T-helper 1 cell treated with Interleukin-12 subunit alpha and Interleukin-12 subunit beta and Interleukin-4 antibody, amounts not matched to agents 30 μg/mL and 1 μg/mL, for 36 hours (primary cell): ENCODE data around the gene DCP2.

ENCODE experiments used
- H3K27ac Mint-ChIP-seq: one replicate; pipeline ENCODE4 v1.8.0; 2021; ENCODE audit warnings: mild to moderate bottlenecking, mixed read lengths
- H3K27me3 Mint-ChIP-seq: one replicate; pipeline ENCODE4 v1.8.0; 2021; ENCODE audit warnings: low read depth, mixed read lengths
- H3K36me3 Mint-ChIP-seq: one replicate; pipeline ENCODE4 v1.8.0; 2021; ENCODE audit warnings: low read depth, mixed read lengths
- H3K4me1 Mint-ChIP-seq: one replicate; pipeline ENCODE4 v1.8.0; 2021; ENCODE audit warnings: low read depth, mixed read lengths
- H3K4me3 Mint-ChIP-seq: one replicate; pipeline ENCODE4 v1.8.0; 2021; ENCODE audit warnings: mild to moderate bottlenecking, moderate library complexity, mixed read lengths
- H3K9me3 Mint-ChIP-seq: one replicate; pipeline ENCODE4 v1.8.0; 2021; ENCODE audit warnings: mixed read lengths

Gene DCP2

GRCh38 chr5:112976432-112977309, at the start of gene DCP2:
DCP2 (plus strand) TSS chr5:112976798; CDS start chr5:112976934, 136 bp downstream.
- H3K4me3 Mint-ChIP-seq: peak within 1 kb of the TSS; percentile 99
- peak within 1 kb of the TSS; percentile 98 for H3K27ac Mint-ChIP-seq
- no peaks in the 10 kb centered on the region for H3K27me3 Mint-ChIP-seq
- H3K9me3 Mint-ChIP-seq: no peaks in the 10 kb centered on the region
- peaks cover 27% of the 10 kb centered on the region for H3K4me1 Mint-ChIP-seq
- H3K36me3 Mint-ChIP-seq: peaks cover 8% of the 10 kb centered on the region

- no peaks in the 10 kb centered on the region for H3K27me3 Mint-ChIP-seq
- H3K36me3 Mint-ChIP-seq: peaks cover 2% of the 10 kb centered on the region
- peaks cover 38% of the 10 kb centered on the region for H3K4me1 Mint-ChIP-seq
- H3K9me3 Mint-ChIP-seq: peaks cover 7% of the 10 kb centered on the region
- H3K4me3 Mint-ChIP-seq: peak overlapping the region; percentile 49
- peak overlapping the region; percentile 64 for H3K27ac Mint-ChIP-seq
These were observed 47.1 kb upstream of the DCP2 start for GRCh38 chr5:112929336-112930081.

GRCh38 chr5:112930082-112930344, 46.6 kb upstream of the DCP2 start:
- Mint-ChIP-seq H3K4me3 (peak overlapping the region; percentile 49), H3K9me3 (peaks cover 9% of the 10 kb centered on the region), H3K4me1 (peaks cover 39% of the 10 kb centered on the region), H3K27me3 (no peaks in the 10 kb centered on the region), H3K36me3 (peaks cover 2% of the 10 kb centered on the region), H3K27ac (peak overlapping the region; percentile 39)

- peaks cover 2% of the 10 kb centered on the region for H3K36me3 Mint-ChIP-seq
- no peak overlapping the region for H3K4me3 Mint-ChIP-seq
- H3K4me1 Mint-ChIP-seq: peaks cover 39% of the 10 kb centered on the region
- H3K27me3 Mint-ChIP-seq: no peaks in the 10 kb centered on the region
- peaks cover 9% of the 10 kb centered on the region for H3K9me3 Mint-ChIP-seq
- no peak overlapping the region for H3K27ac Mint-ChIP-seq
These were observed 45.1 kb upstream of the DCP2 start for GRCh38 chr5:112931473-112931872.

- Mint-ChIP-seq H3K27me3 (no peaks in the 10 kb centered on the region), H3K36me3 (no peaks in the 10 kb centered on the region), H3K27ac (no peak overlapping the region), H3K4me1 (peaks cover 31% of the 10 kb centered on the region), H3K4me3 (no peak overlapping the region), H3K9me3 (peaks cover 9% of the 10 kb centered on the region)
These were observed 43.5 kb upstream of the DCP2 start for GRCh38 chr5:112933105-112933504.

- peaks cover 24% of the 10 kb centered on the region for H3K4me1 Mint-ChIP-seq
- H3K9me3 Mint-ChIP-seq: peaks cover 9% of the 10 kb centered on the region
- H3K4me3 Mint-ChIP-seq: no peak overlapping the region
- H3K27ac Mint-ChIP-seq: no peak overlapping the region
- H3K36me3 Mint-ChIP-seq: no peaks in the 10 kb centered on the region
- H3K27me3 Mint-ChIP-seq: no peaks in the 10 kb centered on the region
These were observed 42.8 kb upstream of the DCP2 start for GRCh38 chr5:112933651-112934365.

GRCh38 chr5:112934366-112934663, 42.3 kb upstream of the DCP2 start:
- no peak overlapping the region for H3K27ac Mint-ChIP-seq
- no peaks in the 10 kb centered on the region for H3K36me3 Mint-ChIP-seq
- H3K9me3 Mint-ChIP-seq: peaks cover 9% of the 10 kb centered on the region

GRCh38 chr5:112935675-112936074, 40.9 kb upstream of the DCP2 start:
- Mint-ChIP-seq H3K9me3 (peaks cover 9% of the 10 kb centered on the region), H3K36me3 (no peaks in the 10 kb centered on the region), H3K27ac (no peak overlapping the region), H3K27me3 (no peaks in the 10 kb centered on the region), H3K4me1 (peaks cover 11% of the 10 kb centered on the region), H3K4me3 (no peak overlapping the region)

More at GRCh38 chr5:112934366-112934663, 42.3 kb upstream of the DCP2 start:
- Mint-ChIP-seq H3K4me1 (peaks cover 20% of the 10 kb centered on the region), H3K4me3 (no peak overlapping the region), H3K27me3 (no peaks in the 10 kb centered on the region)

- Mint-ChIP-seq H3K27me3 (peaks cover 4% of the 10 kb centered on the region), H3K4me1 (peaks cover 2% of the 10 kb centered on the region), H3K9me3 (peaks cover 9% of the 10 kb centered on the region), H3K4me3 (no peak overlapping the region), H3K27ac (no peak overlapping the region), H3K36me3 (no peaks in the 10 kb centered on the region)
These were observed 38.3 kb upstream of the DCP2 start for GRCh38 chr5:112938286-112938685.

- H3K36me3 Mint-ChIP-seq: no peaks in the 10 kb centered on the region
- no peak overlapping the region for H3K27ac Mint-ChIP-seq
- no peaks in the 10 kb centered on the region for H3K9me3 Mint-ChIP-seq
- H3K27me3 Mint-ChIP-seq: peaks cover 9% of the 10 kb centered on the region
- no peak overlapping the region for H3K4me3 Mint-ChIP-seq
- no peaks in the 10 kb centered on the region for H3K4me1 Mint-ChIP-seq
These were observed 35.9 kb upstream of the DCP2 start for GRCh38 chr5:112940670-112941069.

- H3K36me3 Mint-ChIP-seq: no peaks in the 10 kb centered on the region
- peaks cover 11% of the 10 kb centered on the region for H3K4me1 Mint-ChIP-seq
- H3K27ac Mint-ChIP-seq: no peak overlapping the region
- H3K4me3 Mint-ChIP-seq: no peak overlapping the region
- no peaks in the 10 kb centered on the region for H3K9me3 Mint-ChIP-seq
- peaks cover 13% of the 10 kb centered on the region for H3K27me3 Mint-ChIP-seq
These were observed 28.1 kb upstream of the DCP2 start for GRCh38 chr5:112948458-112948857.

- Mint-ChIP-seq H3K9me3 (no peaks in the 10 kb centered on the region), H3K36me3 (no peaks in the 10 kb centered on the region), H3K4me3 (no peak overlapping the region), H3K27ac (no peak overlapping the region), H3K4me1 (peaks cover 7% of the 10 kb centered on the region), H3K27me3 (peaks cover 5% of the 10 kb centered on the region)
These were observed 25.4 kb upstream of the DCP2 start for GRCh38 chr5:112951124-112951702.

- Mint-ChIP-seq H3K4me1 (peaks cover 23% of the 10 kb centered on the region), H3K36me3 (no peaks in the 10 kb centered on the region), H3K27me3 (peaks cover 9% of the 10 kb centered on the region), H3K27ac (no peak overlapping the region), H3K4me3 (no peak overlapping the region), H3K9me3 (no peaks in the 10 kb centered on the region)
These were observed 20.0 kb upstream of the DCP2 start for GRCh38 chr5:112956606-112957005.

GRCh38 chr5:112957036-112957808, 19.4 kb upstream of the DCP2 start:
- no peaks in the 10 kb centered on the region for H3K36me3 Mint-ChIP-seq
- no peaks in the 10 kb centered on the region for H3K9me3 Mint-ChIP-seq
- peaks cover 23% of the 10 kb centered on the region for H3K4me1 Mint-ChIP-seq

More at GRCh38 chr5:112957036-112957808, 19.4 kb upstream of the DCP2 start:
- no peak overlapping the region for H3K27ac Mint-ChIP-seq
- H3K27me3 Mint-ChIP-seq: peaks cover 9% of the 10 kb centered on the region
- H3K4me3 Mint-ChIP-seq: no peak overlapping the region
